ENCODE results near the gene ASTN2. TPM values are rescaled to one million over a fixed set of nuclear protein-coding genes. Genes with fewer than 3 reads are reported as not detected.
A peak's percentile ranks its signal among the peaks of the same experiment; 100 is the strongest.

ASTN2 gene
- total RNA-seq, 1 donor from 2014 or later = 10.0 TPM

GRCh38 chr9:116475201-116475600 lies 939.7 kb downstream of the ASTN2 start:
- no peak for DNase-seq (ENCODE audit: low spot score)
- H3K4me3 Mint-ChIP-seq (ENCODE audit: unreplicated experiment) = no peak overlapping the region
- no peak for TF ChIP-seq CTCF (IDR thresholded peaks at IDR 0.05; ENCODE audit: unreplicated experiment)
- peaks cover 3% of the 10 kb centered on the region for H3K27me3 Mint-ChIP-seq (ENCODE audit: unreplicated experiment)
- no peaks in the 10 kb centered on the region for H3K9me3 Mint-ChIP-seq (ENCODE audit: unreplicated experiment)
- peaks cover 4% of the 10 kb centered on the region for H3K36me3 Mint-ChIP-seq (ENCODE audit: low read depth, unreplicated experiment)
- peaks cover 13% of the 10 kb centered on the region for H3K4me1 Mint-ChIP-seq (ENCODE audit: unreplicated experiment)
- no peak overlapping the region for H3K27ac Mint-ChIP-seq (ENCODE audit: unreplicated experiment)

DNA sequence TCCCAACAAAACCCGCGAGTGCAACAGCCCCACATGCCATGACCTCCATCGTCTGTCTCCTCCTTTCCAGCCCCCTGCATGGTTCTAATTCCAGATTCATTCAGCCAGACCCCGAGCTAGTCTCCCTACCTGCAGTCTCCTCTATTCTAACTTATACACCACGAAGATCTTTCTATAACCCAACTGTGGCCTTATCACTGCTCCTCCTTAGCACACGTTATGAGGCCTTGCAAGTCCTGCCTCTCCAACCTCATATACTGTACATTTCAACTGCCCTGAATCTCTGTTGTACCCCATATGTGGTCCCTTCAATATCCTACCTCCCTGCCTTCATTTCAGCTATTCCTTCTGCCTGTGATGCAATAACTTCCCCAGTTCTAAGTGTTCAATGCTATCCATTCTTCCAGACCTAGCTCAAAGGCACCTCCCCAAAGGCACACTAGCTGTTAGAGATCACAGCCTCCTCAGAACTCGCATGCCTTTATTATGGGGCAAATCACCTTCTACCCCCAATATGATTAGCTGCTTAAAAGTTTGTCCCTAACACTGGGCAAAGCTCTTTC lies 942.8 kb downstream of the ASTN2 start:
- H3K9me3 Mint-ChIP-seq (ENCODE audit: unreplicated experiment) = no peaks in the 10 kb centered on the region
- no peak for TF ChIP-seq CTCF (IDR thresholded peaks at IDR 0.05; ENCODE audit: unreplicated experiment)
- H3K4me3 Mint-ChIP-seq (ENCODE audit: unreplicated experiment) = no peak overlapping the region
- no peaks in the 10 kb centered on the region for H3K36me3 Mint-ChIP-seq (ENCODE audit: low read depth, unreplicated experiment)
- peaks cover 1% of the 10 kb centered on the region for H3K27me3 Mint-ChIP-seq (ENCODE audit: unreplicated experiment)
- no peak overlapping the region for H3K27ac Mint-ChIP-seq (ENCODE audit: unreplicated experiment)
- DNase-seq (ENCODE audit: low spot score) = no peak
- H3K4me1 Mint-ChIP-seq (ENCODE audit: unreplicated experiment) = peaks cover 13% of the 10 kb centered on the region

- no peak overlapping the region for H3K4me3 Mint-ChIP-seq (ENCODE audit: unreplicated experiment)
- no peak overlapping the region for H3K27ac Mint-ChIP-seq (ENCODE audit: unreplicated experiment)
- DNase-seq (ENCODE audit: low spot score) = peak; percentile 12
- no peaks in the 10 kb centered on the region for H3K36me3 Mint-ChIP-seq (ENCODE audit: low read depth, unreplicated experiment)
- no peaks in the 10 kb centered on the region for H3K9me3 Mint-ChIP-seq (ENCODE audit: unreplicated experiment)
- no peak for TF ChIP-seq CTCF (IDR thresholded peaks at IDR 0.05; ENCODE audit: unreplicated experiment)
- H3K27me3 Mint-ChIP-seq (ENCODE audit: unreplicated experiment) = peaks cover 2% of the 10 kb centered on the region
- peaks cover 13% of the 10 kb centered on the region for H3K4me1 Mint-ChIP-seq (ENCODE audit: unreplicated experiment)
Measured at GRCh38 chr9:116471093-116471906, 943.6 kb downstream of the ASTN2 start.

GRCh38 chr9:116468793-116469527 lies 945.9 kb downstream of the ASTN2 start:
- no peak overlapping the region for H3K4me3 Mint-ChIP-seq (ENCODE audit: unreplicated experiment)
- H3K27ac Mint-ChIP-seq (ENCODE audit: unreplicated experiment) = no peak overlapping the region
- H3K27me3 Mint-ChIP-seq (ENCODE audit: unreplicated experiment) = peaks cover 4% of the 10 kb centered on the region
- no peaks in the 10 kb centered on the region for H3K9me3 Mint-ChIP-seq (ENCODE audit: unreplicated experiment)
- H3K36me3 Mint-ChIP-seq (ENCODE audit: low read depth, unreplicated experiment) = no peaks in the 10 kb centered on the region
- H3K4me1 Mint-ChIP-seq (ENCODE audit: unreplicated experiment) = peaks cover 13% of the 10 kb centered on the region
- TF ChIP-seq CTCF (IDR thresholded peaks at IDR 0.05; ENCODE audit: unreplicated experiment) = no peak
- DNase-seq (ENCODE audit: low spot score) = no peak
